NB4 (cell line): ENCODE data around the gene CHCHD6.

Experiments used
- CTCF ChIP-seq: IDR thresholded peaks from one replicate; pipeline ENCODE4 v1.5.1; 2012; ENCODE audit warnings: low read depth, low read length
- MYC ChIP-seq: IDR thresholded peaks from 2 replicates; pipeline ENCODE4 v1.6.1; 2011; ENCODE audit warnings: low read depth, low read length

DNA sequence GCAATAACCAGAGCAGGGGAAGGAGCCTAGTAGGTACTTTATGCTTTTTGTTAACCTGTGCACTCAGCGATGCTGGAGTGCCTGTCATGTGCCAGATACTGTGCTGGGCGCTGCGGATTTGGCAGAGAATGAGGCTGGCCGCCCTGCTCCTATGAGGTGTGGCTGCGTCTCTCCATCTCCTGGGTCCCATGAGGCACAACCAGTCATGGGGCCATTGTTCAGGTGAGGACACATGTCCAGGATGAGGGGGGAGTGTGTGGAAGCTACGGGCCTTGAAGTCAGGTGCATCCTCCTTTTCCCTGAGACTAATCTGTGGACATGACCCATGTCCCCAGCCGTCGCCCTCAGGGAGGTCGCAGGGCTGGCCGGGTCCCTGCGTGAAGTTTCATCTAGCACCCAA lies 48.2 kb upstream of the CHCHD6 start:
- TF ChIP-seq MYC (no peak), CTCF (no peak)
